NOMO-1 (cell line): ENCODE results near the gene GGA3.
A peak's percentile ranks its signal among the peaks of the same experiment; 100 is the strongest.
"Not testable (repeated sequence)": the region's sequence is repeated elsewhere in the genome, so short reads cannot be mapped to it uniquely, and the experiment has no call there.

ENCODE experiments used
- DNase-seq, 2 experiments: peaks; one replicate each; lab custom pipeline; 2025; ENCODE audit not compliant: unreplicated experiment in 2 of 2; lab: John Stamatoyannopoulos, UW

The GGA3 gene, protein sequence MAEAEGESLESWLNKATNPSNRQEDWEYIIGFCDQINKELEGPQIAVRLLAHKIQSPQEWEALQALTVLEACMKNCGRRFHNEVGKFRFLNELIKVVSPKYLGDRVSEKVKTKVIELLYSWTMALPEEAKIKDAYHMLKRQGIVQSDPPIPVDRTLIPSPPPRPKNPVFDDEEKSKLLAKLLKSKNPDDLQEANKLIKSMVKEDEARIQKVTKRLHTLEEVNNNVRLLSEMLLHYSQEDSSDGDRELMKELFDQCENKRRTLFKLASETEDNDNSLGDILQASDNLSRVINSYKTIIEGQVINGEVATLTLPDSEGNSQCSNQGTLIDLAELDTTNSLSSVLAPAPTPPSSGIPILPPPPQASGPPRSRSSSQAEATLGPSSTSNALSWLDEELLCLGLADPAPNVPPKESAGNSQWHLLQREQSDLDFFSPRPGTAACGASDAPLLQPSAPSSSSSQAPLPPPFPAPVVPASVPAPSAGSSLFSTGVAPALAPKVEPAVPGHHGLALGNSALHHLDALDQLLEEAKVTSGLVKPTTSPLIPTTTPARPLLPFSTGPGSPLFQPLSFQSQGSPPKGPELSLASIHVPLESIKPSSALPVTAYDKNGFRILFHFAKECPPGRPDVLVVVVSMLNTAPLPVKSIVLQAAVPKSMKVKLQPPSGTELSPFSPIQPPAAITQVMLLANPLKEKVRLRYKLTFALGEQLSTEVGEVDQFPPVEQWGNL

GRCh38 chr17:75261336-75262111, at the start of gene GGA3, which contains the start of gene MRPS7:
Gene GGA3, minus strand, starts transcription at chr17:75261606. Its CDS starts 19 bp downstream, at chr17:75261587.
Gene MRPS7, plus strand, starts transcription at chr17:75261879. Its CDS starts 22 bp downstream, at chr17:75261901.
- peak; percentile 89 to 91 for DNase-seq

GRCh38 chr17:75308732-75309629, 47.6 kb upstream of the GGA3 start:
- peak; percentile 35 to 36 for DNase-seq

- DNase-seq: no peak
Observed at GRCh38 chr17:75307957-75308731, 46.7 kb upstream of the GGA3 start.

DNA sequence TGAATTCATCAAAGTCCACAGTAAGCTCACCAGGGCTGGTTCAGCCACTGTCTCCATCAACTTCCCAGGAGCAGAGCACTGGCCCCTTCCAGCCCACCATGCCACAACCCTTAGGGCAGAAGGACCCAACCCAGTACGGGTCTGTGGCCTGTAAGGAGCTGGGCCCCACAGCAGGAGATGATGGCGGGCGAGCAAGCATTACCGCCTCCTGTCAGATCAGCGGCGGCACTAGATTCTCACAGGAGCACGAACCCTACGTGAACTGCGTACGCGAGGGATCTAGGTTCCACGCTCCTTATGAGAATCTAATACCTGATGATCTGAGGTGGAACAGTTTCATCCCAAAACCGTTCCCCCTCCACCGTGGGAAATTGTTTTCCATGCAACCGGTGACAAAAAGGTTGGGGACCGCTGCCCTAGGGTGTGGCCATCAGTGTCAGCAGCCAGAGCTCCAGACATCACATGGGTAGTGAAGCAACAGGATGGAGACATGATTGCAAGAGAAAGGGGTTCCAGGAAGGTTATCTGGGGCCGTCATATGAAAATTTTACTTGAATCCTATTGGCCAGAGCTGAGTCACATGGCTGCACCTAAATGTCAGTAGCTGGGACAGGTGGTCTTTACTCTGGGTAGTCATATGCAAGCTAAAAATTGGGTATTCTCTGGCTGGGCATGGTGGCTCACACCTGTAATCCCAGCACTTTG, 40.2 kb upstream of the GGA3 start:
- no peak for DNase-seq

DNA sequence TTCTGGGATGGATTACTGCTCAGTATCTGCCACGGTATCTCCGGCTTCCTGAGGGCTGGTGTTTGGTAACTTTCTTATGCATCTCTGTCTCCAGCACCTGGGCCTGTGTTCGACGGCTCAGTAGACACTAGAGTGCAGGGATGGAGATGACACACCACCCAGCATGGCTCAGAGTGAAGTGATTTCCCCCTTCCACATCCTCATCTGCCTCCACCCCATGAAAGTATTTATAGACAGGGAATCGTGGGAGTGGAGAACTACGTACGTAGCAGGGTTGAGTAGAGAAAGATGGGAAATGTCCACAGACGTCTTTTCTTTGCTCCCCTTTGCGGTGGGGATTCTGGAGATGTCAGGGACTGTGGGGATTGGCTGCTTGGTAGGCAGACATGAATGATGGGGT, 39.6 kb upstream of the GGA3 start:
- DNase-seq: no peak

- DNase-seq: no peak
Observed at GRCh38 chr17:75300280-75300679, 38.9 kb upstream of the GGA3 start.

DNA sequence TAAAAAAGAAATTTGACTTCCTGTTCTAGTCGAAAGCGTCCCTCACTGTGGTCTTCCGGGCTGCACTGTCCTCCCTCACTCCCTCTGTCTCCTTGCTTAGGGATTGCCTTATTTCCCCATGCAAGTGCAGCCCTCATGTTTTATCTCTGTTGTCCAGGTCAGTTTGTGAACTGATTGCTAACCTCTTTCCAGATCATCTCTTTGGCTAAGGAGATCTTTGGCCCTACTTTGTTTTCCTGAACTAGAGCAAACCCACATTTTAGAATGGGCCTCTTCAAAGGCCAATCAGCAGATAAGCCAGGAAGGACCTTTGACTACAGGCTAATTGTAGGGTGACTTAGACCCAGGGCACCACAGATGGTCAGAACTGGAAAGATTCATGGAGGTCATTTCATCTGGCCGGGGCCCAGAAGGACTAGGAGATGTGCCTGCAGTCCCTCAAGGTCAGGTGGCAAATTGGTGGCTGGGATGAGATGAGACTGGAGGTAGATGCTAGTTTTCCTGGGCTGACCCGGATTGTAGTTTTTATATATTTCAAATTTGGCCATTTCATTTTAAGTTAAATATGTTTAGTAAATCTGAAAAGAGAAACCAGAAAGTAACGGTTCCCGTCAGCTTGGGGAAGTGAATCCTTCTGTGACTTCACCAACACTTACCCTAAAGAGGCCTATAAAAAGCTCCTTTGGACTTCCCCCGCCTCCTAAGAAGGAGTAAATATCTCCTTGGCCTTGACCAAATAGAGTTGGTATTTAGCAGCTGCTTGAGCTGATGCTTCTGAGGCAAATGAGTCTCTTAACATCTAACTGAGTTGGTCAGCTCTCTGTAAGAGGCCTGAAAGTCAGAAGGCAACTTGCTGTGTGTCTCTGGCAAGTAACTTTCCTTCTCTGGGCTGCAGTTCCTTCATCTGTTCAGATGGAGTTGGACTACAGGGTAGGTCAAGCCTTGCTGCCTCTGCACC, 34.1 kb upstream of the GGA3 start:
- peak; percentile 65 to 82 for DNase-seq

DNA sequence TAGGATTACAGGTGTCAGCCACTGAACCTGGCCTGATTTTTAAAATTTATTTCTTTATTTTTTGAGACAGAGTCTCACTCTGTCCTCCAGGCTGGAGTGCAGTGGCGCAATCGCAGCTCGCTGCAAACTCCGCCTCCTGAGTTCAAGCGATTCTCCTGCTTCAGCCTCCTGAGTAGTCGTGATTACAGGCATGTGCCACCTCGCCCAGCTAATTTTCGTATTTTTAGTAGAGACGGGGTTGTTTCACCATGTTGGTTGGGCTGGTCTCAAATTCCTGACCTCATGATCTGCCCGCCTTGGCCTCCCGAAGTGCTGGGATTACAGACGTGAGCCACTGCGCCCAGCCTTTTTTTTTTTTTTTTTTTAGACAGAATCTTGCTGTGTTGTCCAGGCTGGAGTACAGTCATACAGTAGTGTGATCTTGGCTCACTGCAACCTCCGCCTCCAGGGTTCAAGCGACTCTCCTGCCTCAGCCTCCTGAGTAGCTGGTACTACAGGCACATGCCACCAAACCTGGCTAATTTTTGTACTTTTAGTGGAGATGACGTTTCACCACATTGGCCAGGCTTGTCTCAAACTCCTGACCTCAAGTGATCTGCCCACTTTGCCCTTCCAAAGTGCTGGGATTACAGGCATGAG, 31.5 kb upstream of the GGA3 start:
- peak in 1 of 2 experiments; percentile 26 for DNase-seq

- peak; percentile 67 to 89 for DNase-seq
Observed at GRCh38 chr17:75289832-75290337, 28.5 kb upstream of the GGA3 start.

DNA sequence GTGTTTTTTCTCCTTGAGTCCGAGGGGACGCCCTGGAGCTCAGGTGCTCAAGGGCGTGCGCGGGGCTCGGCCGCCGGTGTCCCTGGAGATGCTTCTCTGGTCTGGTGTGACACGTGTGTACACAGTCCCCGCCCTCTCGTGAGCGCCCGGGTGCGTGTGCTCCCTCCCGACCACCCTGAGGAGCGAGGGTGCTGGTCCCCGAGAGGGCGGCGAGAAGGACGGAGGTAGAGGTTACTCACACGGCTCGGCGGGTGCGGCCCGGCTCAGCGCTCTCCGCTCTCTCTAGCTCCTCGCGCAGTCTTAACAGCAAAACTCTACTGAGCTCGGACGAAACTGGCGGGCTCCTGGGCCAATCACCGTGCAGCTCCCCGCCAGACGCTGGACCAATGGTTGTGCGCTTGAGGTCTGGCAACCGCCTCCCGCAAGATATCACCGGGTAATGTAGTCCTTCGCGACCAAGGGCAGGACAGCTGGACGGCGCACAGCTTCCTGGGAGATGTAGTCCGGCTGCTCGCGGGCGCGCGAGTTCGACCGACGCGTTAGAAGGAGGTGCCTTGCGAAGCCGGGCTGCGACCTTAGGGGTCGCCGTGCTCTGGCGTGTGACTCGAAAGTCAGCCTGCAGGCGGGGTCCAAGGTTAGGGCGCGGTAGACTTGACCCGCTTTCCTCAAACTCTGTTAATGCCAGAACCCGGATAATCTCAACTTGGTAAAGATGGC, 27.9 kb upstream of the GGA3 start, which contains the start of gene SLC25A19:
Gene SLC25A19, minus strand, starts transcription at position 319 of the 717 bp plus-strand sequence. CDS start 2,669 bp downstream, outside the sequence.
- peak; percentile 99 for DNase-seq

DNA sequence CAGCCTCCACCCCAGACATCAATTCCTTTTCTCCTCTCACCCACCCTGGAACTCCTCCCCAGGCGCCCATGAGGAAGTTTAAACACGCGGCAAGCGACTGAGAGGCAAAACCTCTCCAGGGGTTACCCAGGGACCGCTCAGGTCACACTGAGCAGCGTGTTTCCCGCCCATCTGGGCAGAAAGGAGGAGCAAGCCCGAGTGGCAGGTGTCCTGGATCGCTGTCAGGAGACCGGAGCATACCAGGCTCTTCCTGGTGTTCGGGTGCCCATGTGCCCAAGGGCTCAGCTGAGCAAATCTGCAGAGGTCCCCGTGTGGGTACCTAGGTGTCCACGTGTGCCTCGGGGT, 27.3 kb upstream of the GGA3 start:
- DNase-seq: peak; percentile 24 to 43

DNA sequence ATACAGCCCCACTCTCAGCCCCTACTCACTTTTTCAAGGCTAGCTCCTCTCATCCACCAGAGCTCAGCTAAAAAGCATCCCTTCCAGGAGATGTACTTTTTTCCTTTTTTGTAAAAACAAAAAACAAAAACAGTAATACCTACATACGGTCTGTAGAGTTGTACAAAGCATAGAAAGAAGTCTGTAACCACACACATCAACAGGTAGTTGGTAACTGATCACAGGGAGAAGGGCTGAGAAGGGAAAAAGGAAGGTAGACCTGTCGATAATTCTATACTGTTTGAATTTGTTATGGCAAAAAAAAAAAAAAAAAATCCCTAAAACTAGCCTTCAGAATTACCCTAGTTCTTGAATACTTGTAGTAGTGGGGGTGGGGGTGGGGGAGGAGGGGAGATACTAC, 27.0 kb upstream of the GGA3 start:
- DNase-seq: no peak

- DNase-seq: no peak
Observed at GRCh38 chr17:75287221-75287620, 25.8 kb upstream of the GGA3 start.

DNA sequence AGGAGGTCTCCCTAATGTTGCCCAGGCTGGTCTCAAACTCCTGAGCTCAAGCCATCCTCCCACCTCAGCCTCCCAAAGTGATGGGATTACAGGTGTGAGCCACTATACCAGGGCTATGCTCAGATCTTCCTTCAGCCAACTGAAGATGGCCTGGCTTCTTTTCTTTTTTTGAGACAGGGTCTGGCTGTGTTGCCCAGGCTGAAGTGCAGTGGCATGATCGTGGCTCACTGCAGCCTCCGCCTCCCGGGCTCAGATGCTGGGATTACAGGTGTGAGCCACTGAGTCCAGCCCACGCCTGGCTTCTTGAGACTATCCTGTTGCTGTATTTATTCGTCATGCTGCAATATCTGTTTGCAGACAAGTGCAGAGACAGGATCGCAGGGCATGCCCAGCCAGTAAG, 23.7 kb upstream of the GGA3 start:
- no peak for DNase-seq

DNA sequence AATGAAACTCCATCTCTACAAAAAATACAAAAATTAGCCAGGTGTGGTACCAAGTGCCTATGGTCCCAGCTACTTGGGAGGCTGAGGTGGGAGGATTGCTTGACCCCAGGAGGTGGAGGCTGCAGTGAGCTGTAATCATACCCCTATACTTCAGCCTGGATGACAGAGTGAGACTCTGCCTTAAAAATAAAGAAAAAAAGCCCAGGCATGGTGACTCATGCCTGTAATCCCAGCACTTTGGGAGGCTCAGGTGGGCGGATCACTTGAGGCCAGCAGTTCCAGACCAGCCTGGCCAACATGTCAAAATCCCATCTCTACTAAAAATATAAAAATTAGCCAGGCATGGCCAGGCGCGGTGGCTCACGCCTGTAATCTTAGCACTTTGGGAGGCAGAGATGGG, 18.8 kb upstream of the GGA3 start:
- not testable (repeated sequence) for DNase-seq

GRCh38 chr17:75277664-75278071, 16.3 kb upstream of the GGA3 start:
- DNase-seq: no peak
